ENCODE results near the gene MCOLN2. TPM values are rescaled to one million over a fixed set of nuclear protein-coding genes. Genes with fewer than 3 reads are reported as not detected.

Gene MCOLN2
- total RNA-seq: 0.19 TPM
- long read RNA-seq, partial matches to known transcripts: 0 of 1 reads
- long read RNA-seq, other reads (novel, unspliced or antisense): 1 of 1 reads

DNA sequence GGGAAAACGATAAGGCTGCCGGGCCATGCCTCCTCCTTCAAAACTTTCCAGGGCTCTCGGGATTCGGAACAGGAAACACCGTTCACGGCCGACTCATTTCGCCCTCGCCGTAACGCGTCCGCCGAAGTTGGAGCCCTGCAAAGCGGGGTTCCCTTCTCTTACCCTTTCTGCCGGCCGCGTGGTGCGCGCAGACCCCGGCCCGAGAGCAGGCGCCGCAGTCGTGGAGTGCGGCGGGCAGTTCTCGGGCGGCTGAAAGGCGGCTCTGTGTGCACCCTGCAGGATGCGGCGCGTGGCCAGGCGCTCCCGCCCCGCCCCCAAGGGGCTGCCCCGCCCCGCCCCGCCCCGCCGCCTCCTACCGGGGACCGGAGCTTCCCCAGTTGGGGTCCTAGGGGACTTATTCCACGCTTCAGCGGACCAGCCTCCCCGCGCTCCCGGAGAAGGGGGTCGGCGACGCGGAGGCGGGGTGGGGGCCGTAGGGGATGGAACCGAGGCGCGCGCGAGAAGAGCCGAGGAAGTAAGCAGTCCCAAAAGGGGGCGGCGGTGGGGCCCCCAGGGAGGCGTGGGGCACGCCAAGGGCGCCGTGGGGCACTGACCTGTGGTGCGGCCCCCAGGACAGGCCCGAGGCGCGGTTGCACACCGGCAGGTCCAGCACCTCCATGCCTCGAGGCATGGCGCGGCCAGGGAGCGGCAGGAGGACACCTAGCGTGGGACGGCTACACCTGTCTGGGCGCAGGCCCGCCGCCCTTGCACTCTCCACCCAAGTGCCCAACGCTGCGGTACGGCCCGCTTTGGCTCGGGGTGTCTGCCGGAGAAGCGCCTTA is at the start of gene MCOLN2:
MCOLN2 (minus strand) TSS at position 268 of the 821 bp plus-strand sequence; CDS start at position 27, 241 bp downstream.
- peak within 1 kb of the TSS; percentile 79 for H3K4me3 ChIP-seq
- peaks cover 62% of the 10 kb centered on the region for H3K27me3 ChIP-seq (ENCODE audit: low read depth)
- H3K4me1 ChIP-seq: peaks cover 25% of the 10 kb centered on the region
- no peaks in the 10 kb centered on the region for H3K9me3 ChIP-seq (replicated peaks)
- H3K36me3 ChIP-seq: no peaks in the 10 kb centered on the region
- TF ChIP-seq CTCF (IDR thresholded peaks at IDR 0.05; ENCODE audit: borderline replicate concordance): peak; percentile 14
- intact Hi-C loops (cut with micrococcal nuclease): no loop called here
- DNase-seq: peak; percentile 44
- H3K27ac ChIP-seq (replicated peaks): no peak within 1 kb of the TSS

DNA sequence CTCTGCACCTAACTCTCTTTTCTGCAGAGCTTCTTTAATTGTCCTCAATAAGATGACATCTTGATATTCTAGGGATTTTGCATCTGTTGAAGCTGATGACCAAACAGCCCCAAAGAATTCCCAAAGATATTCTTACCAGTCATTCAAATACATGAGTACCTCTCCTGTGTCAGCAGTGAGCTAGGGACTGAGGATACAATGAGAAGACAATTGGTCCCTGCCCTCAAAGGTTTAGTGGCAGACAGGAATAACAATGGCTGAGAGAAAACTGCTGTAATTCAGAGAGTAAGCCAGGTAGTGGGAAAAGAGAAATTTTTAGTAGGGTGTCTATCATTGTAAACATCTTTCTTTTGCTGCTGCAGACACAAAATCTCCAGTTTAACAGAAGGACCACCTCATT is 45.5 kb upstream of the MCOLN2 start:
- no peaks in the 10 kb centered on the region for H3K9me3 ChIP-seq (replicated peaks)
- H3K4me1 ChIP-seq: peaks cover 3% of the 10 kb centered on the region
- H3K27ac ChIP-seq (replicated peaks): no peak overlapping the region
- no peaks in the 10 kb centered on the region for H3K36me3 ChIP-seq
- peaks cover 57% of the 10 kb centered on the region for H3K27me3 ChIP-seq (ENCODE audit: low read depth)
- DNase-seq: no peak
- intact Hi-C loops (cut with micrococcal nuclease): no loop called here
- no peak for TF ChIP-seq CTCF (IDR thresholded peaks at IDR 0.05; ENCODE audit: borderline replicate concordance)
- no peak overlapping the region for H3K4me3 ChIP-seq

DNA sequence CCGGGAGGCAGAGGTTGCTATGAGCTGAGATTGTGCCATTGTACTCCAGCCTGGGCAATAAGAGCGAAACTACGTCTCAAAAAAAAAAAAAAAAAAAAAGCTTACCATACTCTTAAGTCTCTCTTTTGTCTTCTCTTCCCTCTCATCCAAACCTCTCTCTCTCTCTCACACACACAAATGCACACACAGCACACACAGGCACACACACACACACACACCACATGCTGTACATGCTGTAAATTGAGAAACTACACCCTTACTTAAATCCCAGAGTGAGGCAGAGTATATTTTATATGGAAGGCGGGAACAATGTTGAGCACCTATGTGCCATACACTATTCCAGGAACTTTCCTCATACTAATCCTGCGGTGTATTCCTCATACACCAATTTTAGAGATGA is 44.9 kb upstream of the MCOLN2 start:
- DNase-seq: no peak
- H3K4me1 ChIP-seq: no peaks in the 10 kb centered on the region
- no peak overlapping the region for H3K4me3 ChIP-seq
- H3K27me3 ChIP-seq (ENCODE audit: low read depth): peaks cover 54% of the 10 kb centered on the region
- H3K9me3 ChIP-seq (replicated peaks): no peaks in the 10 kb centered on the region
- no peak for TF ChIP-seq CTCF (IDR thresholded peaks at IDR 0.05; ENCODE audit: borderline replicate concordance)
- intact Hi-C loops (cut with micrococcal nuclease): no loop called here
- no peaks in the 10 kb centered on the region for H3K36me3 ChIP-seq
- no peak overlapping the region for H3K27ac ChIP-seq (replicated peaks)

DNA sequence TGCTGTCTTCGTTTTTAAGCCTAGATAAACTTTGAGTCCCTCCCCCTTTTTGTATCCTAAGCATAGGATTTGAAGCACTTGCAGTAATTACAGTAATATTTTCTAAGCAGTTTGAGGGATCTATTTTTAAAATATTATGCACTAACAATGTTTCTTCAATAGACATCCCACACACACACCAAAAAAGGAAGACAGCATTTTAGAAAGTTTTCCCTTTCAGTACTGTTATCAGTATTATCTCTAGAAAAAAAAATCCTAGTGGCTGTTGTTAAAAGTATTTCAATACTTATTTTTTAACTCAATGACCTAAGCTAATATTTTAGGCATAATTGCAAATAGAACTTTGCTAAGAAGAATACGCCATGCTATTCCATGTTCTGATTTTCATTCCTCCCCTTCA is 36.3 kb upstream of the MCOLN2 start:
- DNase-seq: no peak
- no peaks in the 10 kb centered on the region for H3K4me1 ChIP-seq
- no peak overlapping the region for H3K4me3 ChIP-seq
- H3K9me3 ChIP-seq (replicated peaks): no peaks in the 10 kb centered on the region
- H3K27me3 ChIP-seq (ENCODE audit: low read depth): peaks cover 8% of the 10 kb centered on the region
- no peak for TF ChIP-seq CTCF (IDR thresholded peaks at IDR 0.05; ENCODE audit: borderline replicate concordance)
- no peak overlapping the region for H3K27ac ChIP-seq (replicated peaks)
- intact Hi-C loops (cut with micrococcal nuclease): no loop called here
- H3K36me3 ChIP-seq: no peaks in the 10 kb centered on the region

DNA sequence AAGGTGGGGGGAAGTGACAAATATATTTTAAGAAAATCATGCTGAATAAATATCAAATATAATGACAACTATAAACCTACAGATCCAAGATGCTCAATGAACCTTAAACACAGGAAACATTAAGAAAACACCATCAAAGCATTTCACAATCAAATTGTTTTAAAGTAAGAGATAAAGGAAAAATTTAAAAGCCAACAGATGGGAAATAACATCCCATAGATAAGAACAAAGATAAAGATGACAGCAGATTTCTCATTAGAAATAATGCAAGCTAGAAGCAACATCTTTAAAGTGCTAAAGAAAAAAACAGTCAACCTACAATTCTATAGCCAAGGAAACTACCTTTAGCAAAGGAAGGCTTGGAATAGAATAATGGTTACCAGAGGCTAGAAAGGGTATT is 33.6 kb upstream of the MCOLN2 start:
- Histone ChIP-seq H3K36me3 (no peaks in the 10 kb centered on the region), H3K4me1 (no peaks in the 10 kb centered on the region), H3K9me3 (replicated peaks) (no peaks in the 10 kb centered on the region), H3K27me3 (ENCODE audit: low read depth) (no peaks in the 10 kb centered on the region), H3K27ac (replicated peaks) (no peak overlapping the region), H3K4me3 (no peak overlapping the region)
- intact Hi-C loops (cut with micrococcal nuclease): no loop called here
- DNase-seq: no peak
- TF ChIP-seq CTCF (IDR thresholded peaks at IDR 0.05; ENCODE audit: borderline replicate concordance): no peak

Measured in left ventricle myocardium inferior (tissue), 1 donor.